Measurements from ENCODE around the gene CHTOP.

The CHTOP gene

DNA sequence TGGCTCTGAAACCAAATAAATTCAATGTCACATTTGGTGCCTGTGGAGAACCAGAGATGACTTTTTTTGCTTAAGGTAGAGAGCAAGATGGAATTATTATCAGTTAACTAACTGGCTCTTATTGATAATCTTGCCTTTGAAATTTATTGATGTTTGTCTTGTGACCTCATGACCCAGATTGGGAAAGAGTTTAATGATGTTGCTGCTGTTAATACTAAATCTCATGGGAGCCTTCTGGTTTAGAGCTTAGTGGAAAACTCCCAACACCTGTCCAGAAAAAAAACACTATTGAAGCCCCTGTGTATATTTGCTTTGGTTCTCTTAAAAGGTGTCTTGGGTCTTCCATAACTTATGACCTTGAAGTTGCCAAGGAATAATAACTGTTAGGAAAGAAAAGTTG is 9.9 kb downstream of the CHTOP start:
- POLR2A ChIA-PET, result interaction anchor here (2.3 to 3.0 kb wide), 2 partner anchors 10 to 17 kb away, joined by 8 to 16 read pairs; partner anchors contain the start of genes CHTOP and S100A13

DNA sequence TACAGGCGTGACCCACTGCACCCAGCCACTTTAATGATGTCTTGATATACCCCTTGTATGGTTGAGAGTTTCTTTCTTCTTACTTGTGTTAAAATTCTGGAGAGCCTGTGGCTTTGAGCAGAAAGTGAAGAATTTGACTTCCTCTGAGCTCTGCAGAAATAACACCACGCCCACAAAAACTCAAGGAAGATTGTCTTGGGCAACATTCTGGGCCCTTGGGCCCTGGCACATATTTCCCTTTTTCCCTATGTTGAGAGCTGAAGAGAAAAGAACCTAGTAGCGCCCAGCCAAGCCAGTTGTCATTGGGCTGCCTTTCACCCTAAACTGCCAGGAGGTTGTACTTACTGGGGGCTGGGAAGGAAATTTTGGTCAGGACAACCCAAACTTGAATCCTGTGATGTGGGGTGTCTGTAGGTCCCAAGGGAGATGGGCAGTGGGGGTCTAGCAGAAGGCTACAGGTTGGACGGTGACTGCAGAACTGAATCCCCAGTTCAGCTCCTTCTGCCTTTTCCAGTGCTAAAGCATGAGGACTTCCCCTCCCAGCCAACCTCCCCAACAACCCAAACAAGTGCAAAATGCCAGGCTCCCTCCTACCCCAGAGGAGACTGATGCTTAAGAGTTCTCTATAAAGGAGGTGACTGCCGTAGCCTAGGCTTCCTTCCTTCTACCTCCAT is 12.9 kb downstream of the CHTOP start:
- no peak overlapping the region for H3K4me3 ChIP-seq (ENCODE audit: low read depth, low read length)
- DNase-seq (ENCODE audit: low read depth, low spot score), result no peak
- ChIA-PET CTCF (interaction anchor here (0.9 to 1.5 kb wide), 2 partner anchors 9 to 181 kb away, joined by 4 to 8 read pairs; no protein-coding TSS in a partner anchor), POLR2A (interaction anchor here (1.5 kb wide), 1 partner anchor 13 kb away, joined by 6 read pairs; the partner anchor contains the start of gene CHTOP)
- TF ChIP-seq, protein P1, sequence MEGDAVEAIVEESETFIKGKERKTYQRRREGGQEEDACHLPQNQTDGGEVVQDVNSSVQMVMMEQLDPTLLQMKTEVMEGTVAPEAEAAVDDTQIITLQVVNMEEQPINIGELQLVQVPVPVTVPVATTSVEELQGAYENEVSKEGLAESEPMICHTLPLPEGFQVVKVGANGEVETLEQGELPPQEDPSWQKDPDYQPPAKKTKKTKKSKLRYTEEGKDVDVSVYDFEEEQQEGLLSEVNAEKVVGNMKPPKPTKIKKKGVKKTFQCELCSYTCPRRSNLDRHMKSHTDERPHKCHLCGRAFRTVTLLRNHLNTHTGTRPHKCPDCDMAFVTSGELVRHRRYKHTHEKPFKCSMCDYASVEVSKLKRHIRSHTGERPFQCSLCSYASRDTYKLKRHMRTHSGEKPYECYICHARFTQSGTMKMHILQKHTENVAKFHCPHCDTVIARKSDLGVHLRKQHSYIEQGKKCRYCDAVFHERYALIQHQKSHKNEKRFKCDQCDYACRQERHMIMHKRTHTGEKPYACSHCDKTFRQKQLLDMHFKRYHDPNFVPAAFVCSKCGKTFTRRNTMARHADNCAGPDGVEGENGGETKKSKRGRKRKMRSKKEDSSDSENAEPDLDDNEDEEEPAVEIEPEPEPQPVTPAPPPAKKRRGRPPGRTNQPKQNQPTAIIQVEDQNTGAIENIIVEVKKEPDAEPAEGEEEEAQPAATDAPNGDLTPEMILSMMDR (IDR thresholded peaks at IDR 0.05; ENCODE audit: insufficient read depth, low read length, missing control alignments), result no peak

More for the DNA sequence above, 9.9 kb downstream of the CHTOP start:
- TF ChIP-seq, protein P1 (IDR thresholded peaks at IDR 0.05; ENCODE audit: insufficient read depth, low read length, missing control alignments), result no peak
- H3K4me3 ChIP-seq (ENCODE audit: low read depth, low read length), result no peak overlapping the region
- CTCF ChIA-PET, result interaction anchor here (0.7 to 4.0 kb wide), 9 partner anchors 9 to 150 kb away, joined by 3 to 23 read pairs (median 6); partner anchors contain the start of genes CHTOP, S100A1 and S100A13
- DNase-seq (ENCODE audit: low read depth, low spot score), result no peak

DNA sequence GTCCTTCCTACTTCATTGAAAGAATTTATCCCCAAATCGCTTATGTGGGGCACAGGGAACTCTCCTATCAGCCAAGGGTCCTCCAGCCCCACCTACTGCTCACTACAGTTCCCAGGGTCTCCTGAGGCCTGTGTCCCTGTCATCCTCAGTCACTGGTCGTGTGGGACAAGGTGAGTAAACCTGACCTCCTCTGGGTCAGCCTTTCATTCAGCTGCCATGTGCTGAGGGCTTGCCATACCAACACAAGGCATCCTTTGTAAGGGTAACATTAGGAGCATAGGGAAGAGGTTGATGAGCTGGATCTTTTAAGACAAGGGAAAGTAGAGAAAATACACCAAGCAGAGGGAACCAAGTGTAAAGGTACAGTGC is 13.5 kb downstream of the CHTOP start:
- TF ChIP-seq, protein P1 (IDR thresholded peaks at IDR 0.05; ENCODE audit: insufficient read depth, low read length, missing control alignments), result no peak
- no peak overlapping the region for H3K4me3 ChIP-seq (ENCODE audit: low read depth, low read length)
- ChIA-PET POLR2A (interaction anchor here (1.5 kb wide), 1 partner anchor 13 kb away, joined by 6 read pairs; the partner anchor contains the start of gene CHTOP), CTCF (interaction anchor here (1.3 to 2.4 kb wide), 3 partner anchors 10 to 74 kb away, joined by 4 to 14 read pairs (median 8); no protein-coding TSS in a partner anchor)
- DNase-seq (ENCODE audit: low read depth, low spot score), result no peak

DNA sequence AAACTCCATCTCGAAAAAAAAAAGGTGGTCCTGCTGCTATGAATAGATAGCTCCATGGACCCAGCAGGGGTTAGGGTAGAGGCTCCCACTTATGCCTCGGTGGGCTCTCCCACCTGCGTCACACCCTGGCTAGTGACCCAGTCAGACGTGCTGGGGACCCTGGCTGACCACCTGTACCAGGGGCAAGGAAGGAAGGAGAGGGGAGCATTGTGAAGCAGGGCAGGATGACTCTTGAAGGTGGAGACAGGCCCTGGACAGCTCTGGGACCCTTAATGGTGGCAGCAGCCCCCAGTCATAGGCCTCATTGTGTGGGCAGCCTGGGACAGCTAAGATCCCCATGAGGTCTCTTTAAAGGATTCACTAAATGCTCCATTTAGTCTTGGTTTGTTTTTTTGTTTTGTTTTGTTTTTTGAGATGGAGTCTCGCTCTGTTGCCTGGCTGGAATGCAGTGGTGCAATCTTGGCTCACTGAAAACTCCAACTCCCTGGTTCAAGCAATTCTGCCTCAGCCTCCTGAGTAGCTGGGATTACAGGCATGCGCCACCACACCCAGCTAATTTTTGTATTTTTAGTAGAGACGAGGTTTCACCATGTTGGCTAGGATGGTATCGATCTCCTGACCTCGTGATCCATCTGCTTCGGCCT is 14.3 kb downstream of the CHTOP start:
- DNase-seq (ENCODE audit: low read depth, low spot score), result no peak
- CTCF ChIA-PET, result interaction anchor here (0.6 to 2.4 kb wide), 5 partner anchors 10 to 557 kb away, joined by 3 to 14 read pairs (median 4); no protein-coding TSS in a partner anchor
- POLR2A ChIA-PET, result interaction anchor here (0.7 to 1.5 kb wide), 2 partner anchors 14 to 571 kb away, joined by 3 to 6 read pairs; partner anchors contain the start of gene CHTOP
- TF ChIP-seq, protein P1 (IDR thresholded peaks at IDR 0.05; ENCODE audit: insufficient read depth, low read length, missing control alignments), result no peak
- H3K4me3 ChIP-seq (ENCODE audit: low read depth, low read length), result no peak overlapping the region

DNA sequence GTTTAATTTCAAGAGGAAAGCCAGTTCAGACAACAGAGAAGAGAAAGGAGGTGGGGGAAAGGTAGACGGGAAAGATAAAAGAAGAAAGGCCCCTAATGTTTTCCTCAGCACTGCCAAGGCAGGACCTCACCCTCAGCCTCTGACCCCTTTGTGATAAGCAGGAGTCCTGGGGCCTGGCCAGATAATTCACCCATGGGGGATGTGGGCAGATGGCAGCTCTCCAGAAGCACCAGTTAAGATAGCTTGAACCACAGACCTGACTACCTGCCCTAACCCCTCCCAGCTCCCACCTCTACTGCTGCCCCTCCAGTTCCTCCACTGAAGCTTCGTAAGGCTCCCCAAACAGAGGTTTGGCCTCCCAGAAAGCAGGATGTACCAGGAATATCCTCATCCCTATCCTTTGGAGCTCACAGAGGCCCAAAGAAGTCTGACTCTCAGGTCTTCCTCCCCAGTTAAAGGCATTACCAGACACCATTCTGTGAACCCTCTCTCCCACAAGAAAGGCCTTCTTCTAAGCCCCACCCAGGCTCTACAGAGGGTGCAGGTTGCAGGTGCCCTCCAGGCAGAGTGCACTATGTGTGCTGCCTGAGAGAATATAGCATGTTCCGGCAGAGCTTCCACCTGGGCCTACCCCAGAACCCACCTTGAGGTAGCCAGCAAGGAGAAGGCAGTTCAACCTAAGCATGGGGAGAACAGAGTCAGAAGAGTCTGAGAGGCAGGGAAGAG is 15.4 kb downstream of the CHTOP start:
- TF ChIP-seq, protein P1 (IDR thresholded peaks at IDR 0.05; ENCODE audit: insufficient read depth, low read length, missing control alignments), result no peak
- no peak overlapping the region for H3K4me3 ChIP-seq (ENCODE audit: low read depth, low read length)
- POLR2A ChIA-PET, result interaction anchor here (1.4 kb wide), 1 partner anchor 11 kb away, joined by 3 read pairs; no protein-coding TSS in a partner anchor
- DNase-seq (ENCODE audit: low read depth, low spot score), result no peak
- CTCF ChIA-PET, result interaction anchor here (0.6 to 2.4 kb wide), 2 partner anchors 11 to 76 kb away, joined by 3 to 14 read pairs; no protein-coding TSS in a partner anchor
